ENCODE results near the gene SATL1. TPM values are rescaled to one million over a fixed set of nuclear protein-coding genes. Genes with fewer than 3 reads are reported as not detected.

SATL1 gene
- total and polyA plus RNA-seq, 4 donors, result 0.05 TPM; not detected in 3

DNA sequence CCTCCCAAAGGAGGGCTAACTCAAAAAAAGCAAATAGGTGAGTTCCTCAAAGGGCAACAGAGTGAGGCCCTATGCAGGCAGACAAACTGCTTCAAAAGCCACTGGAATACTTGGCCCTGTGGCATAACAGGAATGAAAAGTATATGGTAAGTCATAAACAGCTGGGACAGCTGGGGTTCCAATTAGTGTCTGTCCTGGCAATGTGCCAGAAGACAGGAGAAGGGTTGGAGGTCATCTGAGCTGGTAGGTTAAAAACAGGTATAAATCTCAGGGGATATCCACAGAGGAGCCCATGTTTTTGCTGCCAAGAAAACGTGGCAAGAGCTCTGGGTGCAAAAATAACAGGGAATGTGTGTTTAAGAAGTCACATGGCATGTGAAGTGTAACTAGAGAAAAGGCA lies 128.3 kb downstream of the SATL1 start:
- no peak overlapping the region for H3K27ac ChIP-seq (ENCODE audit: low read depth in 1 of 2, low read length in 2 of 2)
- no peak overlapping the region for H3K4me3 ChIP-seq (ENCODE audit: low read depth in 1 of 3, low read length in 3 of 3)
- no peak for TF ChIP-seq SP1 (IDR thresholded peaks at IDR 0.05)
- TF ChIP-seq, protein P1, sequence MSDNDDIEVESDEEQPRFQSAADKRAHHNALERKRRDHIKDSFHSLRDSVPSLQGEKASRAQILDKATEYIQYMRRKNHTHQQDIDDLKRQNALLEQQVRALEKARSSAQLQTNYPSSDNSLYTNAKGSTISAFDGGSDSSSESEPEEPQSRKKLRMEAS (IDR thresholded peaks at IDR 0.05), result no peak
- no peak for TF ChIP-seq FOXA1 (IDR thresholded peaks at IDR 0.05)
- no peak for TF ChIP-seq RAD21 (IDR thresholded peaks at IDR 0.05)
- no peak for TF ChIP-seq YY1 (IDR thresholded peaks at IDR 0.05)
- TF ChIP-seq, protein P2, sequence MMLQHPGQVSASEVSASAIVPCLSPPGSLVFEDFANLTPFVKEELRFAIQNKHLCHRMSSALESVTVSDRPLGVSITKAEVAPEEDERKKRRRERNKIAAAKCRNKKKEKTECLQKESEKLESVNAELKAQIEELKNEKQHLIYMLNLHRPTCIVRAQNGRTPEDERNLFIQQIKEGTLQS (IDR thresholded peaks at IDR 0.05), result no peak
- TF ChIP-seq NR2F2 (IDR thresholded peaks at IDR 0.05), result no peak
- TF ChIP-seq TAF1 (conservative IDR thresholded peaks at IDR 0.05), result no peak
- TF ChIP-seq, protein P3, sequence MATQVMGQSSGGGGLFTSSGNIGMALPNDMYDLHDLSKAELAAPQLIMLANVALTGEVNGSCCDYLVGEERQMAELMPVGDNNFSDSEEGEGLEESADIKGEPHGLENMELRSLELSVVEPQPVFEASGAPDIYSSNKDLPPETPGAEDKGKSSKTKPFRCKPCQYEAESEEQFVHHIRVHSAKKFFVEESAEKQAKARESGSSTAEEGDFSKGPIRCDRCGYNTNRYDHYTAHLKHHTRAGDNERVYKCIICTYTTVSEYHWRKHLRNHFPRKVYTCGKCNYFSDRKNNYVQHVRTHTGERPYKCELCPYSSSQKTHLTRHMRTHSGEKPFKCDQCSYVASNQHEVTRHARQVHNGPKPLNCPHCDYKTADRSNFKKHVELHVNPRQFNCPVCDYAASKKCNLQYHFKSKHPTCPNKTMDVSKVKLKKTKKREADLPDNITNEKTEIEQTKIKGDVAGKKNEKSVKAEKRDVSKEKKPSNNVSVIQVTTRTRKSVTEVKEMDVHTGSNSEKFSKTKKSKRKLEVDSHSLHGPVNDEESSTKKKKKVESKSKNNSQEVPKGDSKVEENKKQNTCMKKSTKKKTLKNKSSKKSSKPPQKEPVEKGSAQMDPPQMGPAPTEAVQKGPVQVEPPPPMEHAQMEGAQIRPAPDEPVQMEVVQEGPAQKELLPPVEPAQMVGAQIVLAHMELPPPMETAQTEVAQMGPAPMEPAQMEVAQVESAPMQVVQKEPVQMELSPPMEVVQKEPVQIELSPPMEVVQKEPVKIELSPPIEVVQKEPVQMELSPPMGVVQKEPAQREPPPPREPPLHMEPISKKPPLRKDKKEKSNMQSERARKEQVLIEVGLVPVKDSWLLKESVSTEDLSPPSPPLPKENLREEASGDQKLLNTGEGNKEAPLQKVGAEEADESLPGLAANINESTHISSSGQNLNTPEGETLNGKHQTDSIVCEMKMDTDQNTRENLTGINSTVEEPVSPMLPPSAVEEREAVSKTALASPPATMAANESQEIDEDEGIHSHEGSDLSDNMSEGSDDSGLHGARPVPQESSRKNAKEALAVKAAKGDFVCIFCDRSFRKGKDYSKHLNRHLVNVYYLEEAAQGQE (IDR thresholded peaks at IDR 0.05), result no peak
- TF ChIP-seq JUND (IDR thresholded peaks at IDR 0.05), result no peak
- TF ChIP-seq EGR1 (IDR thresholded peaks at IDR 0.05; ENCODE audit: low read depth in 2 of 2), result no peak
- no peak for TF ChIP-seq GABPA (IDR thresholded peaks at IDR 0.05 in 1 of 2, conservative IDR thresholded peaks at IDR 0.05 in 1 of 2)
- no peak for TF ChIP-seq FOXA2 (IDR thresholded peaks at IDR 0.05)
- TF ChIP-seq, protein P4, sequence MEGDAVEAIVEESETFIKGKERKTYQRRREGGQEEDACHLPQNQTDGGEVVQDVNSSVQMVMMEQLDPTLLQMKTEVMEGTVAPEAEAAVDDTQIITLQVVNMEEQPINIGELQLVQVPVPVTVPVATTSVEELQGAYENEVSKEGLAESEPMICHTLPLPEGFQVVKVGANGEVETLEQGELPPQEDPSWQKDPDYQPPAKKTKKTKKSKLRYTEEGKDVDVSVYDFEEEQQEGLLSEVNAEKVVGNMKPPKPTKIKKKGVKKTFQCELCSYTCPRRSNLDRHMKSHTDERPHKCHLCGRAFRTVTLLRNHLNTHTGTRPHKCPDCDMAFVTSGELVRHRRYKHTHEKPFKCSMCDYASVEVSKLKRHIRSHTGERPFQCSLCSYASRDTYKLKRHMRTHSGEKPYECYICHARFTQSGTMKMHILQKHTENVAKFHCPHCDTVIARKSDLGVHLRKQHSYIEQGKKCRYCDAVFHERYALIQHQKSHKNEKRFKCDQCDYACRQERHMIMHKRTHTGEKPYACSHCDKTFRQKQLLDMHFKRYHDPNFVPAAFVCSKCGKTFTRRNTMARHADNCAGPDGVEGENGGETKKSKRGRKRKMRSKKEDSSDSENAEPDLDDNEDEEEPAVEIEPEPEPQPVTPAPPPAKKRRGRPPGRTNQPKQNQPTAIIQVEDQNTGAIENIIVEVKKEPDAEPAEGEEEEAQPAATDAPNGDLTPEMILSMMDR (IDR thresholded peaks at IDR 0.05; ENCODE audit: low read depth, low read length, missing input control), result no peak
- TF ChIP-seq, protein P5, sequence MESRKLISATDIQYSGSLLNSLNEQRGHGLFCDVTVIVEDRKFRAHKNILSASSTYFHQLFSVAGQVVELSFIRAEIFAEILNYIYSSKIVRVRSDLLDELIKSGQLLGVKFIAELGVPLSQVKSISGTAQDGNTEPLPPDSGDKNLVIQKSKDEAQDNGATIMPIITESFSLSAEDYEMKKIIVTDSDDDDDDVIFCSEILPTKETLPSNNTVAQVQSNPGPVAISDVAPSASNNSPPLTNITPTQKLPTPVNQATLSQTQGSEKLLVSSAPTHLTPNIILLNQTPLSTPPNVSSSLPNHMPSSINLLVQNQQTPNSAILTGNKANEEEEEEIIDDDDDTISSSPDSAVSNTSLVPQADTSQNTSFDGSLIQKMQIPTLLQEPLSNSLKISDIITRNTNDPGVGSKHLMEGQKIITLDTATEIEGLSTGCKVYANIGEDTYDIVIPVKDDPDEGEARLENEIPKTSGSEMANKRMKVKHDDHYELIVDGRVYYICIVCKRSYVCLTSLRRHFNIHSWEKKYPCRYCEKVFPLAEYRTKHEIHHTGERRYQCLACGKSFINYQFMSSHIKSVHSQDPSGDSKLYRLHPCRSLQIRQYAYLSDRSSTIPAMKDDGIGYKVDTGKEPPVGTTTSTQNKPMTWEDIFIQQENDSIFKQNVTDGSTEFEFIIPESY (IDR thresholded peaks at IDR 0.05), result no peak
- H3K9me3 ChIP-seq (ENCODE audit: control insufficient read depth in 4 of 4, low read length in 3 of 4), result no peaks in the 10 kb centered on the region
- 19% methylated on average over 1 of the region's 1 CpG for WGBS
- peaks cover 0 to 6% (median 0%) of the 10 kb centered on the region in 4 donors for H3K27me3 ChIP-seq (ENCODE audit: control insufficient read depth in 4 of 4, insufficient read depth in 4 of 4, low read length in 3 of 4)
- no peaks in the 10 kb centered on the region for H3K36me3 ChIP-seq (ENCODE audit: control insufficient read depth in 4 of 4, insufficient read depth in 3 of 4, low read depth in 1 of 4, low read length in 3 of 4)
- no peak overlapping the region for H3K9ac ChIP-seq (ENCODE audit: low read depth in 1 of 2, low read length in 2 of 2)
- H3K4me1 ChIP-seq (ENCODE audit: control insufficient read depth in 4 of 4, insufficient read depth in 4 of 4, low read length in 3 of 4), result no peaks in the 10 kb centered on the region
- no peak for DNase-seq (ENCODE audit: low spot score)

DNA sequence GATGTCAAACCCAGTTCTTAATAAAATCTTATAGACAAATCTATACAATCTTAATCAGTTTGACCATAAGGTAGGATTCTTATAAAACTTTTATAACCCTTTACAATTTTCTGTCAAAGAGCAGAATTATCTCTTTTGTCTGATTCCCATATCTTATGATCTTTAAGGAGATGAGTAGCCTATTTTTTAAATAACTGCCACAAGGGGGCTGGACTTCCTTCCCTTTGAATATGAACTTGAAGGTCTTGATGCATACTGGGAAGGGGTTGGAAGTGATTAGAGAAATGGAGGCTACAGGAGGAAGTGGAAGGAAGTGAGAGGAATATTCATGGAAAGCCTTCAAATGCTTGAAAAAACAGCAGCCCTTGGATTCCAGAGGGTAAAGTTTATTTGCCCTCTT lies 128.8 kb downstream of the SATL1 start:
- Histone ChIP-seq H3K27me3 (ENCODE audit: control insufficient read depth in 4 of 4, insufficient read depth in 4 of 4, low read length in 3 of 4) (peaks cover 0 to 6% (median 0%) of the 10 kb centered on the region in 4 donors), H3K27ac (ENCODE audit: low read depth in 1 of 2, low read length in 2 of 2) (no peak overlapping the region), H3K9me3 (ENCODE audit: control insufficient read depth in 4 of 4, low read length in 3 of 4) (no peaks in the 10 kb centered on the region), H3K36me3 (ENCODE audit: control insufficient read depth in 4 of 4, insufficient read depth in 3 of 4, low read depth in 1 of 4, low read length in 3 of 4) (no peaks in the 10 kb centered on the region), H3K4me3 (ENCODE audit: low read depth in 1 of 3, low read length in 3 of 3) (no peak overlapping the region), H3K4me1 (ENCODE audit: control insufficient read depth in 4 of 4, insufficient read depth in 4 of 4, low read length in 3 of 4) (no peaks in the 10 kb centered on the region), H3K9ac (ENCODE audit: low read depth in 1 of 2, low read length in 2 of 2) (no peak overlapping the region)
- no peak for DNase-seq (ENCODE audit: low spot score)
- TF ChIP-seq, protein P3 (IDR thresholded peaks at IDR 0.05), result no peak
- TF ChIP-seq YY1 (IDR thresholded peaks at IDR 0.05) (no peak), JUND (IDR thresholded peaks at IDR 0.05) (no peak)
- TF ChIP-seq, protein P1 (IDR thresholded peaks at IDR 0.05), result no peak

Measured in liver (tissue), 9 donors.